ENCODE measurements around the gene FBXO47.

GRCh38 chr17:38888842-38889241 lies 78.4 kb downstream of the FBXO47 start:
- TF ChIP-seq CTCF (IDR thresholded peaks at IDR 0.05) (no peak), EZH2 (IDR thresholded peaks at IDR 0.05; ENCODE audit: borderline replicate concordance, insufficient read depth, low read depth, low read length, poor library complexity, severe bottlenecking) (no peak)
